ENCODE data around the gene CDK14.

Gene CDK14

DNA sequence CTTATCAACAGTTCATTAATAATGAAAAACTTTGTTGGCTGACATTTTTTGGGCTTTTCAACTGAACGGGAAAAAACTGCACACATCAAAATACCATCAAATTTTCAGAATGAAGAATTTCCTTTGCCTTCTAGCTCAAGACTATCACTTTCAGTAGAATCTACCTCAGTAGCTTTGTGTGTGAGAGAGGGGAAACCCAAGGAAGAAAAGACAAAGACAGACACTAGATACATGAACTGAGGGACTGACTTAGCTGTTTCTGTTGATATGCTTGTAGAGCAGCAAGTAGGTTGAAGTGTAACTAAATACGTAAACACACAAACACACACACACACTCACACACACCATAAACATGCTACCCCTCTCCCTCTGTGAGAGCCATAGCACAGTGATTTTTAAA lies 257.1 kb downstream of the CDK14 start:
- DNase-seq, result no peak

DNA sequence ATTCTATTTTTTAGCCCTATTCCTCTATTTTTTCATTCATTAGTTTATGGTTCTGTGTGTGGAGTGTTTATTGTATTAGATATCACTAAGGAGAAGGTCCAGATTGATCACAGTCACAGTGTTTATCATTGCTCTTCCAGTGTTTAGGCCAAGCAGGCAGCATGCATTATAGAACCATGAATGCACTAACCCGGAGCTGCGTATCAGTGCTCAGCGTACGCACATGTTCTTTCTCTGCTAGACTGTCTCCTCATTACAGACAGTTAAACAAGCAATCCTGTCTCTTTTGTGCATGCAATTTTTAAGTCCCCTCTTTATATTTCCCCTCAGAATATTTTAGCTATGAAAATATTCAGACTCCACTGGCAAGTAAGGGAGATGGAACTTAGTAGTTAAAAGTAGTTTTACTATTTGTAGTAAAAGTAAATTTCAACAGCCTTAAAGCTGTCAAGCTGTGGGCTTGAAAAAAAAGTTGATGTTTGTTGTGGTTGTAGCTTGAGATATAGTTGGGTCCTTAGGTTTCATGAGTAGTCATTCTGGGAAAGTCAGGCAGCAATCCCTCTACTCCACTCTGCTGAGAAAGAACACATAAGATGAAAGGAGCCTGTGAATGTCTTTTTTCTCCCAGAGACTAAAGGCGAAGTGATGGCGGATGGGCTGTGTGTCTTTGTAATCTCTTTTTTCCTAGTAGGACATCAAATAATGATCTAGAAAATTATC lies 260.4 kb downstream of the CDK14 start:
- no peak for DNase-seq

DNA sequence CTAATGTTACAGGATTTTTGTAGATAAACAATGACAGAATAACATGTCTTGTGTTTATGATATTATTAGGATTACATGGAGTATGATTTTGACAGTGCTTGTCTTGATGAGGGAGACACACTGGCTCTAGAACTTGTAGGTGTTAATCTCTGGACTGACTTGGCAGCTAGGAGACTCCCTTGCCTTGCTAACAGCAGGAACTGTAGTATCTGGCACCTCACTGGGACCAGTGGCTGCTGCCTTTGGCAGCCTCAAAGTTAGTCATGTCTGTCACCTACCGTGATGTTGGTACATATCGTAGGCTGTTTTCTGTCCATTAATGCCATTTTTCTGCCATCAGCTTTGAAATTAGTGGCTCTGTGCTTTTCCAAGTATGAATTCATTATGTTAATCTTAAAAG lies 261.5 kb downstream of the CDK14 start:
- no peak for DNase-seq

GRCh38 chr7:90858546-90858945 lies 262.4 kb downstream of the CDK14 start:
- no peak for DNase-seq

GRCh38 chr7:90859521-90859920 lies 263.4 kb downstream of the CDK14 start:
- no peak for DNase-seq

- DNase-seq, result no peak
Measured at GRCh38 chr7:90864088-90864487, 268.0 kb downstream of the CDK14 start.

- no peak for DNase-seq
Measured at GRCh38 chr7:90869335-90869734, 273.2 kb downstream of the CDK14 start.

GRCh38 chr7:90876701-90877100 lies 280.6 kb downstream of the CDK14 start:
- DNase-seq, result no peak

- DNase-seq, result no peak
Measured at GRCh38 chr7:90877201-90877600, 281.1 kb downstream of the CDK14 start.

- DNase-seq, result no peak
Measured at GRCh38 chr7:90879924-90880323, 283.8 kb downstream of the CDK14 start.

DNA sequence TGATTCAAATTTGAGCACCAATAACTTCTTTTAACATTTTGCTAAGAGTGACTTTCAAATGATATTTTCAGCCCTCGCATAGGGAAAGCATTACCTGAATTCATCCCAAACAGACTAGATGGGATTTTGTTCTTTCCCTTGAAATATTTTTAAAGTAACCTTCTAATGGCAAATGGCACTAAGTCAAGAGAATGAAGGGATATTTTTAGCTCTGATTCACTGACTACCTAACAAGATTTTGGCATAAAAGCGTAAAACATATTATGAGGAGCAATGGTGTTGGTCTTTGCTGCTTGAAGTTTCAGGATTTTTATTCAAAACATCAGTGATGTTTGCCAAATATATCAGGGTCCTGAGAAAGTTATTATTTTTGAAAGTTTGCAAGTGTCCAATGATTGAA lies 290.3 kb downstream of the CDK14 start:
- no peak for DNase-seq

GRCh38 chr7:90889210-90889609 lies 293.1 kb downstream of the CDK14 start:
- no peak for DNase-seq

- no peak for DNase-seq
Measured at GRCh38 chr7:90889644-90890043, 293.5 kb downstream of the CDK14 start.

DNA sequence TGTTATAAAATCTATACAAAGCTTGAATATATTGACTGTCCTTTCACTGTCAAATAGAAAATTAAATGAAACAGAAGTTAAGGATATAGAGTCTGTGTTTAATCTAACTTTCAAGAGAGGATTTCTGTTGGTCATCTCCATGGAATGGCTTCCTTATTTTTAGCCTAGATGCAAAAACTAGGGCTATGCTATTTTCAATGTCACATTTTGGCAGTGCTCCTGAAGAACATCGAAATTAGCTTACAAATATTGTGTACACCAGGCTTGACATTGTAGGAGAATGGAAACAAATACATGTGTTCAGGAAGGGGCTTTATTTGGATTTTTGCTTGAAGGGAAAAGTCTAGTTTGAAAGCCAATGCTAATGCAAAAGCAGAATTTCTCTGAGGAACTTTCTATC lies 295.4 kb downstream of the CDK14 start:
- DNase-seq, result no peak

- no peak for DNase-seq
Measured at GRCh38 chr7:90892213-90892612, 296.1 kb downstream of the CDK14 start.

DNA sequence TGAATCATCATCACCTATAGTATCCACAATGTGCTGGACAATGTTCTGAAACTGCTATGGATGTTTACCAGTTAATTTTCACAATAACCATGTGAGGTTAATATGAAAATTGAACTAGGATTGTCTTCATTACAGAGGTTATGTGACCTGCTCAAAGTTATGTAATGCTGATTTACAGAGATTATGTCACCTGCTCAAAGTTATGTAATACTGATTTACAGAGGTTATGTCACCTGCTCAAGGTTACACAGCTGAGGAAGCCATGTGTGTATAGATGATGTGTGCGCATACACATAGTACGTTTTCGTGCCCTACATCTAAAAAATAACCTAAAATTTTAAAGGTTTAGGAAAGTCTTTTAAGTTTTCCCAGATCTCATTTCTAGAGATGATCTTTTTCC lies 298.0 kb downstream of the CDK14 start:
- DNase-seq, result no peak

GRCh38 chr7:90896458-90896857 lies 300.3 kb downstream of the CDK14 start:
- no peak for DNase-seq

DNA sequence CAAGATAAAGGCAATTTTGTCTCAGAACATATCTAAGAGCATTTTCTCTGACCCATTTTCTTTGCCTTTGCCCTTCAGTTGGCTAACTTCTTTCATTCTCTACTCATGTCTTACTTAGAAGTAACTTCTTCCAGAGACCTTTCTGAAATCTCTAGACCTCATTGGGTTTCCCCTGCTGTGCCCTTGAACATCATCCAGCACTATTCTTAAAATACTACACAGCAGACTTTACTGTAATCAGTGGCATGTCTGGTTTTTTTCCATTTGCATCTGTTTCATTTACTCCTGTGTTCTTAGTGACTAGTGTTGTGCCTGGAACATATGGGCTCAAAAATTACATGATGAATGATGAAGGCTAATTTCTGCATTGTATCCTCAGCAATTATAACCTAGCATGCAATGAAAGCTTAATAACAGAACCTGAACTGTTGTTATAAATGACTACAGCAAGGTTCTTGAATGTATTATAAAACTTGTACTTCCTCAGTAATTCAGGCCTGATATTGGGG lies 301.9 kb downstream of the CDK14 start:
- no peak for DNase-seq

DNA sequence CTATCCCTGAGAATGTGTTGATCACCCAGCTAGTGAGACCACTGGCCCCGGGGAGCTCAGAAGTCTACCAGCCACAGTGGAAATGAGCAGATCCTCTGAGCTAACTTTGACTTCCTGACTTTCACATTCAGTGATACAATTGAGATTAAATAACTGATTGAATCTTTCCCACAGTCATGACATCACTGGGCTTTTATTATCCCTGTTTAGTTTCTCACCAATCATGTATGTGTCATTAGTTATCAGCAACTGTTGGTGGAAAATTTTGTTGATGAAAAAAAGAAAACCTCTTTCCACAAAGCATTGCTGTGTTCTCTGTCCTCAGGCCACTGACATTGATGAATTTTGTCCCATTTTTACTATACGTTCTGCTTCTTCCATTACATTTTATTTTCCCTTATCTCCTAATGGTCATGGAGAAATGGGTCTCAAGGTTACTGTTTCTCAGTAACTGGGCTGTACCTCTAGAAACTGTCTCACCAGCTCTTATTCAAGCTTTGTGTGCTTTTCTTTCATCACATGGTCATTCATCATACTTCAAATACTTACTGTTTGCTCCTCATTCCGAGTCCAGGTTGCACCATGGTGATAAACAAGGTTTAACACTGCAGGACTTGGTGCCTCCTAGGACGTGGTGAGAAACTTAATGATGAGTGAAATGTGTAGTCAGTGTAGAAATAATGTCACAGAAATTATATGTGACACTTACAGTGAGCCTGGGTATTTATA lies 304.7 kb downstream of the CDK14 start:
- no peak for DNase-seq

DNA sequence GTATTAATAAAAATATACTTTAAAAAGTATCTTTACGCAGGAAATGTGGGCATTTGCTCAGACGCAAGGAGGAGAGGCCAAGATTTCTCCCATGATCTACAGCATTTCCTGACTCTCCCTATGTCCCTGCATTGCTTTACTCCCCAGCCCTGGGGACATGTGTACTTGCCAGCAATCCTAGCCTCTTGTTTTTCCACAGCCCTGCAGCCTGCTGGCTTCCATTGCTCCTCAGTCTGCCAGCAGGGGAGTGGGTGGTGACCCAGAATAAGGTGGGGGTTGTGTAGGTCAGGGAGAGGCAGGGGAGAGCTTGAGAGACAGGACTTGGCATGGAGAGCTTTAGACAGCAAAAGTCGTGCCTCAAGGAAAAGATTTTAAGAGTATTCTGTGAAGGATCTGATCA lies 307.7 kb downstream of the CDK14 start:
- DNase-seq, result no peak

DNA sequence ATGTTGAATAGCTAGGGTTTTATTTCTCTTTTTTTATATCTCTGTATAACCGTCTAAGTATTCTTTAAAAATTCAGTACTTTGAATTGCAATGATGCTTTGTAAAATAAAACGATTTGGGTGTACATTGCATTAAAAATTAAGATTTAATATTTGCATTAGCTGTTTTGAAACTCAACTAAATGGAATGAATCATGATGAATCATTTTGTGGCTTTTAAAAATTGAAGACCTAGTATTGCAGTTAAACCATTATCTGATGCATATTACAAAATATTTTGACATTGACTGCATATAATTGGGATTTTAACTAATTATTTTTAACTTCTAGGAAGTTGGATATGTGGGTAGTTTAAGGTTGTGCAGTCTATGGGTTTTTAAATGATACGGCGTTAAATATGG lies 314.0 kb downstream of the CDK14 start:
- peak; percentile 32 for DNase-seq

DNA sequence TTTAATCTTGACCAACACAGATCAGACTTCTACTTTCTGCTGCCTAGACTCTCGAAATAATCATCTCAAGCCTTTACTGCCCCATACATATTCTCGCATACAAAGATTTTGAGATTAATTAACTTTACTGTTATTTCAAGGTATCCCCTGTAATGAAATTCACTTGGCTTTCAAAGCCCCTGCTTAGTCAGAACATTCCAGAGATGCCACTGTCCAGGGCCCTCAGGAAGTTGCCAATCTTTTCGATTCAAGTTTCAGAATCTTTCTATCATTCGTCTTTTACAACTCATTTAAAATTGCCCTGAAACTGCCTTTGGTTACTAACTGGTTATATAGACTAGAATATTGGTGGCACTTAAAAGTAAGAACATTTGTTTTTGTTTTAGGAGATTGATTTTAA lies 320.2 kb downstream of the CDK14 start:
- no peak for DNase-seq

- DNase-seq, result no peak
Measured at GRCh38 chr7:90917539-90917938, 321.4 kb downstream of the CDK14 start.

GRCh38 chr7:90918303-90918702 lies 322.2 kb downstream of the CDK14 start:
- no peak for DNase-seq

All from fibroblast of skin of back (primary cell).